Measurements from ENCODE around the gene MORC2.
A peak's percentile ranks its signal among the peaks of the same experiment; 100 is the strongest.

MORC2 gene

GRCh38 chr22:30941363-30941740 lies 27.2 kb downstream of the MORC2 start:
- Histone ChIP-seq H3K4me3 (ENCODE audit: low read depth in 1 of 5, low read length in 5 of 5) (no peak overlapping the region), H3K36me3 (ENCODE audit: control insufficient read depth in 5 of 5, insufficient read depth in 5 of 5, low read length in 5 of 5) (peaks cover 16 to 98% (median 90%) of the 10 kb centered on the region in 5 donors), H3K27ac (ENCODE audit: low read depth, low read length) (no peak overlapping the region), H3K4me1 (ENCODE audit: control insufficient read depth in 5 of 5, insufficient read depth in 5 of 5, low read length in 5 of 5) (peaks cover 0 to 2% (median 0%) of the 10 kb centered on the region in 5 donors), H3K9me3 (ENCODE audit: control insufficient read depth in 5 of 5, low read length in 5 of 5) (no peaks in the 10 kb centered on the region), H3K27me3 (ENCODE audit: control insufficient read depth in 5 of 5, insufficient read depth in 4 of 5, low read length in 5 of 5) (no peaks in the 10 kb centered on the region), H3K9ac (ENCODE audit: low read length in 5 of 5) (no peak overlapping the region)

GRCh38 chr22:30940685-30941362 lies 27.8 kb downstream of the MORC2 start:
- Histone ChIP-seq H3K27me3 (ENCODE audit: control insufficient read depth in 5 of 5, insufficient read depth in 4 of 5, low read length in 5 of 5) (no peaks in the 10 kb centered on the region), H3K4me3 (ENCODE audit: low read depth in 1 of 5, low read length in 5 of 5) (no peak overlapping the region), H3K9ac (ENCODE audit: low read length in 5 of 5) (no peak overlapping the region), H3K27ac (ENCODE audit: low read depth, low read length) (no peak overlapping the region), H3K9me3 (ENCODE audit: control insufficient read depth in 5 of 5, low read length in 5 of 5) (no peaks in the 10 kb centered on the region), H3K4me1 (ENCODE audit: control insufficient read depth in 5 of 5, insufficient read depth in 5 of 5, low read length in 5 of 5) (no peaks in the 10 kb centered on the region), H3K36me3 (ENCODE audit: control insufficient read depth in 5 of 5, insufficient read depth in 5 of 5, low read length in 5 of 5) (peaks cover 15 to 98% (median 90%) of the 10 kb centered on the region in 5 donors)

- no peaks in the 10 kb centered on the region for H3K9me3 ChIP-seq (ENCODE audit: control insufficient read depth in 5 of 5, low read length in 5 of 5)
- H3K4me1 ChIP-seq (ENCODE audit: control insufficient read depth in 5 of 5, insufficient read depth in 5 of 5, low read length in 5 of 5): peaks cover 0 to 23% (median 11%) of the 10 kb centered on the region in 5 donors
- H3K9ac ChIP-seq (ENCODE audit: low read length in 5 of 5): no peak overlapping the region
- H3K4me3 ChIP-seq (ENCODE audit: low read depth in 1 of 5, low read length in 5 of 5): no peak overlapping the region
- H3K27ac ChIP-seq (ENCODE audit: low read depth, low read length): no peak overlapping the region
- no peaks in the 10 kb centered on the region for H3K27me3 ChIP-seq (ENCODE audit: control insufficient read depth in 5 of 5, insufficient read depth in 4 of 5, low read length in 5 of 5)
- H3K36me3 ChIP-seq (ENCODE audit: control insufficient read depth in 5 of 5, insufficient read depth in 5 of 5, low read length in 5 of 5): peaks cover 16 to 96% (median 85%) of the 10 kb centered on the region in 5 donors
Measured at GRCh38 chr22:30934053-30934452, 34.5 kb downstream of the MORC2 start.

GRCh38 chr22:30933457-30933856 lies 35.1 kb downstream of the MORC2 start:
- Histone ChIP-seq H3K9ac (ENCODE audit: low read length in 5 of 5) (no peak overlapping the region), H3K36me3 (ENCODE audit: control insufficient read depth in 5 of 5, insufficient read depth in 5 of 5, low read length in 5 of 5) (peaks cover 18 to 97% (median 90%) of the 10 kb centered on the region in 5 donors), H3K9me3 (ENCODE audit: control insufficient read depth in 5 of 5, low read length in 5 of 5) (no peaks in the 10 kb centered on the region), H3K27me3 (ENCODE audit: control insufficient read depth in 5 of 5, insufficient read depth in 4 of 5, low read length in 5 of 5) (no peaks in the 10 kb centered on the region), H3K27ac (ENCODE audit: low read depth, low read length) (no peak overlapping the region), H3K4me1 (ENCODE audit: control insufficient read depth in 5 of 5, insufficient read depth in 5 of 5, low read length in 5 of 5) (peaks cover 0 to 23% (median 11%) of the 10 kb centered on the region in 5 donors), H3K4me3 (ENCODE audit: low read depth in 1 of 5, low read length in 5 of 5) (no peak overlapping the region)

DNA sequence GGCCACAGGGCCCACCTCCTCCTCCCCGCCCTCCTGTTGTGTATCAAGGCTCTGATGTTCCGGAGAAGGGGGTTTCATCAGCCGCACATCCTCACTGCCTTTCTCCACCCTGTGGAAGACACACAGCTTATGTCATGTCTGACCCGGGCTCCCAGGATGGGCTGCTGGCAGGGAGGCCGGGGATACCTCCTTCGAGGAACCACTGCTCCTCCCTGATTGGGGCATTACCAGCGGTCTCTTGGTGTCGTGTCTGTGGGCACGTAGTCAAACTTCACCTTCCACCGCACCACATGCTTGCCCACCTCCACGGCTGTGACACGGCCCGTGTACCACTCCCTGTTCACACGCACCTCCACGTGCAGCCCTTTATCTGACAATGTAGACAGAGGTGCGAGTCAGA lies 35.9 kb downstream of the MORC2 start:
- H3K4me3 ChIP-seq (ENCODE audit: low read depth in 1 of 5, low read length in 5 of 5): no peak overlapping the region
- H3K36me3 ChIP-seq (ENCODE audit: control insufficient read depth in 5 of 5, insufficient read depth in 5 of 5, low read length in 5 of 5): peaks cover 16 to 98% (median 90%) of the 10 kb centered on the region in 5 donors
- H3K9me3 ChIP-seq (ENCODE audit: control insufficient read depth in 5 of 5, low read length in 5 of 5): no peaks in the 10 kb centered on the region
- H3K27ac ChIP-seq (ENCODE audit: low read depth, low read length): no peak overlapping the region
- peaks cover 0 to 23% (median 11%) of the 10 kb centered on the region in 5 donors for H3K4me1 ChIP-seq (ENCODE audit: control insufficient read depth in 5 of 5, insufficient read depth in 5 of 5, low read length in 5 of 5)
- no peaks in the 10 kb centered on the region for H3K27me3 ChIP-seq (ENCODE audit: control insufficient read depth in 5 of 5, insufficient read depth in 4 of 5, low read length in 5 of 5)
- no peak overlapping the region for H3K9ac ChIP-seq (ENCODE audit: low read length in 5 of 5)

GRCh38 chr22:30931541-30932300 lies 36.9 kb downstream of the MORC2 start:
- peak overlapping the region in 2 of 5 donors; percentile 4 to 29 for H3K9ac ChIP-seq (ENCODE audit: low read length in 5 of 5)
- H3K27me3 ChIP-seq (ENCODE audit: control insufficient read depth in 5 of 5, insufficient read depth in 4 of 5, low read length in 5 of 5): no peaks in the 10 kb centered on the region
- no peak overlapping the region for H3K4me3 ChIP-seq (ENCODE audit: low read depth in 1 of 5, low read length in 5 of 5)
- peaks cover 0 to 23% (median 11%) of the 10 kb centered on the region in 5 donors for H3K4me1 ChIP-seq (ENCODE audit: control insufficient read depth in 5 of 5, insufficient read depth in 5 of 5, low read length in 5 of 5)
- no peaks in the 10 kb centered on the region for H3K9me3 ChIP-seq (ENCODE audit: control insufficient read depth in 5 of 5, low read length in 5 of 5)
- H3K36me3 ChIP-seq (ENCODE audit: control insufficient read depth in 5 of 5, insufficient read depth in 5 of 5, low read length in 5 of 5): peaks cover 16 to 98% (median 90%) of the 10 kb centered on the region in 5 donors
- H3K27ac ChIP-seq (ENCODE audit: low read depth, low read length): no peak overlapping the region

GRCh38 chr22:30930228-30930627 lies 38.3 kb downstream of the MORC2 start:
- Histone ChIP-seq H3K27me3 (ENCODE audit: control insufficient read depth in 5 of 5, insufficient read depth in 4 of 5, low read length in 5 of 5) (no peaks in the 10 kb centered on the region), H3K9ac (ENCODE audit: low read length in 5 of 5) (no peak overlapping the region), H3K27ac (ENCODE audit: low read depth, low read length) (no peak overlapping the region), H3K4me1 (ENCODE audit: control insufficient read depth in 5 of 5, insufficient read depth in 5 of 5, low read length in 5 of 5) (peaks cover 0 to 23% (median 11%) of the 10 kb centered on the region in 5 donors), H3K4me3 (ENCODE audit: low read depth in 1 of 5, low read length in 5 of 5) (no peak overlapping the region), H3K36me3 (ENCODE audit: control insufficient read depth in 5 of 5, insufficient read depth in 5 of 5, low read length in 5 of 5) (peaks cover 3 to 96% (median 88%) of the 10 kb centered on the region in 5 donors), H3K9me3 (ENCODE audit: control insufficient read depth in 5 of 5, low read length in 5 of 5) (no peaks in the 10 kb centered on the region)

DNA sequence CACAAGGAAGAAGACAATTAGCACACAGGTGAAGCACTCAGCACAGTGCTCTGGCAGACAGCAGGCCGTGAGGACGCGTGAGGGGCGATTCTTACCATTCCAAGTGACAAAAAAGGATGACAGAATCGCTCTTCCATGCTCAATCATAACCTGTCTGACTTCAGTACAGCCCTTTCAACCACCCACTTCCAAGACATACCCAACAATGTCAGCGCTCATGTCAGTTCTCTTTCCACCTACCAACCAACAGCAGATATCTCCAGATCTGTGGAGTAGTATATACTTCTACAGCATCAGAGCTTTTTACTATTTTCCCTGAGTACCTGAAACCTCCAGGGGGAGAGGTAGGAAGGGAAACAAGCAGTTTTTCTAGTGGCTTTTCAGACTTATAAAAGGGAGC lies 40.2 kb downstream of the MORC2 start:
- no peaks in the 10 kb centered on the region for H3K9me3 ChIP-seq (ENCODE audit: control insufficient read depth in 5 of 5, low read length in 5 of 5)
- H3K27ac ChIP-seq (ENCODE audit: low read depth, low read length): no peak overlapping the region
- peaks cover 0 to 23% (median 11%) of the 10 kb centered on the region in 5 donors for H3K4me1 ChIP-seq (ENCODE audit: control insufficient read depth in 5 of 5, insufficient read depth in 5 of 5, low read length in 5 of 5)
- H3K4me3 ChIP-seq (ENCODE audit: low read depth in 1 of 5, low read length in 5 of 5): no peak overlapping the region
- H3K9ac ChIP-seq (ENCODE audit: low read length in 5 of 5): no peak overlapping the region
- peaks cover 3 to 91% (median 72%) of the 10 kb centered on the region in 5 donors for H3K36me3 ChIP-seq (ENCODE audit: control insufficient read depth in 5 of 5, insufficient read depth in 5 of 5, low read length in 5 of 5)
- no peaks in the 10 kb centered on the region for H3K27me3 ChIP-seq (ENCODE audit: control insufficient read depth in 5 of 5, insufficient read depth in 4 of 5, low read length in 5 of 5)

GRCh38 chr22:30927806-30928205 lies 40.8 kb downstream of the MORC2 start:
- no peak overlapping the region for H3K27ac ChIP-seq (ENCODE audit: low read depth, low read length)
- H3K9ac ChIP-seq (ENCODE audit: low read length in 5 of 5): no peak overlapping the region
- H3K27me3 ChIP-seq (ENCODE audit: control insufficient read depth in 5 of 5, insufficient read depth in 4 of 5, low read length in 5 of 5): no peaks in the 10 kb centered on the region
- peaks cover 3 to 85% (median 66%) of the 10 kb centered on the region in 5 donors for H3K36me3 ChIP-seq (ENCODE audit: control insufficient read depth in 5 of 5, insufficient read depth in 5 of 5, low read length in 5 of 5)
- H3K9me3 ChIP-seq (ENCODE audit: control insufficient read depth in 5 of 5, low read length in 5 of 5): no peaks in the 10 kb centered on the region
- H3K4me3 ChIP-seq (ENCODE audit: low read depth in 1 of 5, low read length in 5 of 5): no peak overlapping the region
- peaks cover 0 to 23% (median 11%) of the 10 kb centered on the region in 5 donors for H3K4me1 ChIP-seq (ENCODE audit: control insufficient read depth in 5 of 5, insufficient read depth in 5 of 5, low read length in 5 of 5)

- Histone ChIP-seq H3K4me3 (ENCODE audit: low read depth in 1 of 5, low read length in 5 of 5) (no peak overlapping the region), H3K9me3 (ENCODE audit: control insufficient read depth in 5 of 5, low read length in 5 of 5) (no peaks in the 10 kb centered on the region), H3K36me3 (ENCODE audit: control insufficient read depth in 5 of 5, insufficient read depth in 5 of 5, low read length in 5 of 5) (peaks cover 3 to 74% (median 55%) of the 10 kb centered on the region in 5 donors), H3K27me3 (ENCODE audit: control insufficient read depth in 5 of 5, insufficient read depth in 4 of 5, low read length in 5 of 5) (no peaks in the 10 kb centered on the region), H3K4me1 (ENCODE audit: control insufficient read depth in 5 of 5, insufficient read depth in 5 of 5, low read length in 5 of 5) (peaks cover 0 to 24% (median 18%) of the 10 kb centered on the region in 5 donors), H3K9ac (ENCODE audit: low read length in 5 of 5) (no peak overlapping the region), H3K27ac (ENCODE audit: low read depth, low read length) (no peak overlapping the region)
Measured at GRCh38 chr22:30926706-30927105, 41.9 kb downstream of the MORC2 start.
